Cardiac muscle cell (in vitro differentiated cells and primary cell): ENCODE data around the gene CTSS. TPM values are rescaled to one million over a fixed set of nuclear protein-coding genes. Genes with fewer than 3 reads are reported as not detected.

ENCODE experiments used
- DNase-seq, 2 donors: peaks; one replicate each; pipeline versions ENCODE4 v3.0.0 to v3.0.0-alpha.2; 2010 to 2017; ENCODE audit warnings: low read depth in 1 of 2, low spot score in 1 of 2
- H3K27ac ChIP-seq: fragments of 200-600 bp; sonication (generic); 2 replicates; pipeline ENCODE4 v1.5.1; 2016
- H3K27me3 ChIP-seq: fragments of 200-600 bp; sonication (generic); 2 replicates; pipeline ENCODE4 v1.6.0; 2016; ENCODE audit warnings: control low read depth
- H3K36me3 ChIP-seq: fragments of 200-600 bp; sonication (generic); 2 replicates; pipeline ENCODE4 v1.5.1; 2016; ENCODE audit warnings: control low read depth
- H3K4me1 ChIP-seq: fragments of 200-600 bp; sonication (generic); 2 replicates; pipeline ENCODE4 v1.8.1; 2017; ENCODE audit warnings: low read depth, mild to moderate bottlenecking, mixed run types
- H3K4me3 ChIP-seq: fragments of 200-600 bp; sonication (generic); 2 replicates; pipeline ENCODE4 v1.5.1; 2016; ENCODE audit warnings: mild to moderate bottlenecking
- H3K9me3 ChIP-seq: fragments of 200-600 bp; sonication (generic); 2 replicates; pipeline ENCODE4 v1.5.1; 2017; ENCODE audit warnings: low read depth, mild to moderate bottlenecking, control low read depth
- polyA plus RNA-seq: library from polyadenylated mRNA; unstranded; fragments of >200 nt; fragmentation: Nextera tagmentation; extraction: Ambion mirVana; gene quantifications from 2 replicates; pipeline ENCODE4 v1.2.1, GENCODE V29; 2016
- total RNA-seq: library from RNA; depleted of rRNA; stranded (reverse); fragments of >200 nt; gene quantifications from 2 replicates; pipeline ENCODE4 v1.2.3, GENCODE V29; 2016
- TF ChIP-seq, protein P1 (sequence below): IDR thresholded peaks from 2 replicates; pipeline ENCODE4 v1.5.1; 2012; ENCODE audit warnings: low read depth, mild to moderate bottlenecking, low read length

Gene CTSS
- total and polyA plus RNA-seq, 2 experiments from 2014 or later = 0.03 TPM; not detected in 1

- DNase-seq = no peak
- TF ChIP-seq, protein P1, sequence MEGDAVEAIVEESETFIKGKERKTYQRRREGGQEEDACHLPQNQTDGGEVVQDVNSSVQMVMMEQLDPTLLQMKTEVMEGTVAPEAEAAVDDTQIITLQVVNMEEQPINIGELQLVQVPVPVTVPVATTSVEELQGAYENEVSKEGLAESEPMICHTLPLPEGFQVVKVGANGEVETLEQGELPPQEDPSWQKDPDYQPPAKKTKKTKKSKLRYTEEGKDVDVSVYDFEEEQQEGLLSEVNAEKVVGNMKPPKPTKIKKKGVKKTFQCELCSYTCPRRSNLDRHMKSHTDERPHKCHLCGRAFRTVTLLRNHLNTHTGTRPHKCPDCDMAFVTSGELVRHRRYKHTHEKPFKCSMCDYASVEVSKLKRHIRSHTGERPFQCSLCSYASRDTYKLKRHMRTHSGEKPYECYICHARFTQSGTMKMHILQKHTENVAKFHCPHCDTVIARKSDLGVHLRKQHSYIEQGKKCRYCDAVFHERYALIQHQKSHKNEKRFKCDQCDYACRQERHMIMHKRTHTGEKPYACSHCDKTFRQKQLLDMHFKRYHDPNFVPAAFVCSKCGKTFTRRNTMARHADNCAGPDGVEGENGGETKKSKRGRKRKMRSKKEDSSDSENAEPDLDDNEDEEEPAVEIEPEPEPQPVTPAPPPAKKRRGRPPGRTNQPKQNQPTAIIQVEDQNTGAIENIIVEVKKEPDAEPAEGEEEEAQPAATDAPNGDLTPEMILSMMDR = no peak
- Histone ChIP-seq H3K4me1 (no peaks in the 10 kb centered on the region), H3K27me3 (no peaks in the 10 kb centered on the region), H3K9me3 (no peaks in the 10 kb centered on the region), H3K4me3 (no peak overlapping the region), H3K36me3 (no peaks in the 10 kb centered on the region), H3K27ac (no peak overlapping the region)
These were observed 3.8 kb downstream of the CTSS start for GRCh38 chr1:150761801-150762200.

GRCh38 chr1:150760013-150760412 lies 5.6 kb downstream of the CTSS start:
- no peak overlapping the region for H3K4me3 ChIP-seq
- no peaks in the 10 kb centered on the region for H3K9me3 ChIP-seq
- no peaks in the 10 kb centered on the region for H3K27me3 ChIP-seq
- H3K36me3 ChIP-seq = no peaks in the 10 kb centered on the region
- TF ChIP-seq, protein P1 = no peak
- peaks cover 8% of the 10 kb centered on the region for H3K4me1 ChIP-seq
- no peak for DNase-seq
- H3K27ac ChIP-seq = no peak overlapping the region

DNA sequence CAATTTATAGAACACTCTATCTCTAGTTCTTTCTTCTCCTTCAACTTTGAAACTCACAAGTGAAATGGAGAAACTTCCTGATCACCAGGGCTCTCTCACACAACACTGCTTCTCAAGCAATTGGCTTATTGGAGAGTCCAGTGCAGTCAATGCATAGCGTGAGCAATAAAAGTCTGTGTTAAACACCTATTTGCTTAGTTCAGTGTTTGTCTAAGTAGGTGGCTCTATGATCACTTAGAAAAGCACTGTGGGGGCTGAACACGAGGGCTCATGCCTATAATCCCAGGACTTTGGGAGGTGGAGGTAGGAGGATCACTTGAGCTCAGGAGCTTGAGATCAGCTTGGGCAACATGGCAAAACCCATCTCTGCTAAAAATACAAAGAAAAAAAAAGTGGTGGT lies 12.2 kb downstream of the CTSS start:
- TF ChIP-seq, protein P1 = no peak
- no peak overlapping the region for H3K27ac ChIP-seq
- H3K4me1 ChIP-seq = peaks cover 8% of the 10 kb centered on the region
- DNase-seq = no peak
- no peaks in the 10 kb centered on the region for H3K9me3 ChIP-seq
- no peaks in the 10 kb centered on the region for H3K27me3 ChIP-seq
- no peaks in the 10 kb centered on the region for H3K36me3 ChIP-seq
- no peak overlapping the region for H3K4me3 ChIP-seq

DNA sequence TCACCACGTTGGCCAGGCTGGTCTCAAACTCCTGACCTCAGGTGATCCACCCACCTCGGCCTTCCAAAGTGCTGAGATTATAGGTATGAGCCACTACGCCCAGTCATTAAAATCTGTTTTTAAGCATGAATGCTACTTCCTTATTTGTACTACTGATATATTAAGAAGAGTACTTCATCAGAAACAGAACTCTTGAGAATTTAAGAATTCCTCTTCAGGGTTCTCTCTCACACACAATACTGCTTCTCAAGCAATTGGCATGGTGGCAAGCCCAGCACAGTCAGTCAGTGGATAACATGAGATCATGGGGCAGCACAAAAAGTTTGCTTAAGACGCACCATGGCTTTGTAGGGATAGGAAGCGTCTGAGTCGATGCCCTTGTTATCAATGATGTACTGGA lies 14.1 kb downstream of the CTSS start:
- H3K4me3 ChIP-seq = no peak overlapping the region
- no peak for DNase-seq
- H3K27ac ChIP-seq = no peak overlapping the region

GRCh38 chr1:150749720-150750311 lies 15.8 kb downstream of the CTSS start:
- Histone ChIP-seq H3K36me3 (no peaks in the 10 kb centered on the region), H3K4me3 (no peak overlapping the region), H3K27ac (no peak overlapping the region), H3K4me1 (no peaks in the 10 kb centered on the region), H3K9me3 (no peaks in the 10 kb centered on the region), H3K27me3 (no peaks in the 10 kb centered on the region)
- TF ChIP-seq, protein P1 = no peak
- DNase-seq = no peak

More for the DNA sequence above, 14.1 kb downstream of the CTSS start:
- Histone ChIP-seq H3K4me1 (peaks cover 8% of the 10 kb centered on the region), H3K9me3 (no peaks in the 10 kb centered on the region), H3K27me3 (no peaks in the 10 kb centered on the region), H3K36me3 (no peaks in the 10 kb centered on the region)
- TF ChIP-seq, protein P1 = no peak
